ENCODE data around the gene KCNMA1.

- TF ChIP-seq, protein P1, sequence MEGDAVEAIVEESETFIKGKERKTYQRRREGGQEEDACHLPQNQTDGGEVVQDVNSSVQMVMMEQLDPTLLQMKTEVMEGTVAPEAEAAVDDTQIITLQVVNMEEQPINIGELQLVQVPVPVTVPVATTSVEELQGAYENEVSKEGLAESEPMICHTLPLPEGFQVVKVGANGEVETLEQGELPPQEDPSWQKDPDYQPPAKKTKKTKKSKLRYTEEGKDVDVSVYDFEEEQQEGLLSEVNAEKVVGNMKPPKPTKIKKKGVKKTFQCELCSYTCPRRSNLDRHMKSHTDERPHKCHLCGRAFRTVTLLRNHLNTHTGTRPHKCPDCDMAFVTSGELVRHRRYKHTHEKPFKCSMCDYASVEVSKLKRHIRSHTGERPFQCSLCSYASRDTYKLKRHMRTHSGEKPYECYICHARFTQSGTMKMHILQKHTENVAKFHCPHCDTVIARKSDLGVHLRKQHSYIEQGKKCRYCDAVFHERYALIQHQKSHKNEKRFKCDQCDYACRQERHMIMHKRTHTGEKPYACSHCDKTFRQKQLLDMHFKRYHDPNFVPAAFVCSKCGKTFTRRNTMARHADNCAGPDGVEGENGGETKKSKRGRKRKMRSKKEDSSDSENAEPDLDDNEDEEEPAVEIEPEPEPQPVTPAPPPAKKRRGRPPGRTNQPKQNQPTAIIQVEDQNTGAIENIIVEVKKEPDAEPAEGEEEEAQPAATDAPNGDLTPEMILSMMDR (IDR thresholded peaks at IDR 0.05), result no peak
- no peak for TF ChIP-seq POLR2AphosphoS5 (IDR thresholded peaks at IDR 0.05)
- no peak for TF ChIP-seq POLR2A (IDR thresholded peaks at IDR 0.05)
Observed at GRCh38 chr10:77253556-77254064, 384.0 kb downstream of the KCNMA1 start.
